Femur (tissue), 1 donor: ENCODE data around the gene MYL6B.
A peak's percentile ranks its signal among the peaks of the same experiment; 100 is the strongest.
"Not testable (repeated sequence)": the region's sequence is repeated elsewhere in the genome, so short reads cannot be mapped to it uniquely, and the experiment has no call there.

Experiments used
- DNase-seq: peaks from one replicate; pipeline ENCODE4 v3.0.0-alpha.2; 2017

Gene MYL6B

GRCh38 chr12:56152132-56152755 lies at the start of gene MYL6B:
TSS of gene MYL6B (plus strand) at chr12:56152587. CDS start at chr12:56153919, 1,332 bp downstream.
- DNase-seq, result peak; percentile 96

GRCh38 chr12:56102683-56103065 lies 49.7 kb upstream of the MYL6B start:
- DNase-seq, result no peak

- no peak for DNase-seq
These were observed 49.2 kb upstream of the MYL6B start for GRCh38 chr12:56103066-56103711.

DNA sequence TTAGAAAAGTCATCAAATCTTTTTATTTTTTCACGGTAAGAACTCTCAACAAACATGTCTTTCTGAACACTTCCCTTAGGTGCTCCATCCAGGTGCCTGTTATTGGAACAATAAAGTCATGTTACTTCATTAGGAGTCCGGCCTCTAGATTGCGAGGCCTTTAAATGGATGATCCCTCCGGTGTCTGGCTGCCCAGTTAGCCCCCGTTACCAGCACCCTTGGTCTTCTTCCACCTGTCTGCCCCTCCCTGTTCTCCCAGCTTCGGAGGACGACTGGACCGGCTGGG lies 48.6 kb upstream of the MYL6B start:
- DNase-seq, result no peak

- peak; percentile 99 for DNase-seq
These were observed 48.1 kb upstream of the MYL6B start, which contains the start of gene PA2G4 for GRCh38 chr12:56104109-56104814. TSS of gene PA2G4 (plus strand) at chr12:56104559. CDS start at chr12:56104738, 179 bp downstream.

- DNase-seq, result no peak
These were observed 47.4 kb upstream of the MYL6B start for GRCh38 chr12:56104815-56105608.

GRCh38 chr12:56105609-56105902 lies 46.8 kb upstream of the MYL6B start:
- no peak for DNase-seq

DNA sequence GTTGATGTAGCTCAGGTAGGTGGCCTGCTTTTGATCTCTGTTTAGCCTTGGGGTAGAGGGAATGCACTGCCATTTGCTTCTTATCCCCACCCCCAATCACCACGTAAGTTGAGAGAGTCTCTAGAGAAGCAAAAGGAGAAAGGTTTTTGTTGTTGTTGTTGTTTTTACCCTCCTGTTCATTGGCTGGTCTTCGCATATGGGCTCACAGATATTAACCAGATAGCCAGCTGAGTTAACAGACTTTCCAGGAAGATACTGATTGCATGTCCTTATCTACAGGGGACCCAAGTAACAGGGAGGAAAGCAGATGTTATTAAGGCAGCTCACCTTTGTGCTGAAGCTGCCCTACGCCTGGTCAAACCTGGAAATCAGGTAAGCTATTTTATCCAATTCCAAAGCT lies 45.1 kb upstream of the MYL6B start:
- DNase-seq, result no peak

DNA sequence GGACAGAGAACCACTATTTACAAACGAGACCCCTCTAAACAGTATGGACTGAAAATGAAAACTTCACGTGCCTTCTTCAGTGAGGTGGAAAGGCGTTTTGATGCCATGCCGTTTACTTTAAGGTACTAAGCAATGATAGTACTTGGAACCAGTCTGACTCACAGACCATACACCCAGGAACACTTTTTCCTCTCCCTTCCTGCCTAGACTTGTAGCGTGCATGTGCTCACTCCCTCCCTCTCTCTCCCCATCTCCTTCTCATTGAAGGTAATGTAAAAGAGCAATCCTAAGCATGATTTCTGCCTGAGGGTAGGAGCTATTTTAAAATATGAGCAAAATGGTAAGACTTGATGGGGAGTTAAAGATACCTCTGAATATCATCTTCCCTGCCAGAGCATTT lies 41.8 kb upstream of the MYL6B start:
- DNase-seq, result no peak

- DNase-seq, result no peak
These were observed 38.3 kb upstream of the MYL6B start for GRCh38 chr12:56114084-56114483.

DNA sequence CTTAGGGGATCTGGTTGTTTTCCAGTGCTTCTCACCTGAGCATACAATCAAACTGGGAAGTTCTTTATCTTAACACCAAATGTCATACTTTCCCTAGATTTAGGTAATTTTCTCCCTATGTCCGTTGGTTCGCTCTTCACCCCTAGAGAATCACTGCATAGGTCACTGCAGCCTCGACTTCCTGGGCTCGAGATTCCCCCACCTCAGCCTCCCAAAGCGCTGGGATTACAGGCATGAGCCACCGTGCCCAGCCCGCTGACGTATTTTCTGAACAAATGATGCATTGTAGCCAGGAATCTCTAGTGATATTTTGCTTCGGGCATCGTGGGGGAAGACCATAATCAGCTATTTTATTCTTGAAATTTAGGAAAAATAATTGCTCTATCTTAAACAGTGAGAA lies 37.1 kb upstream of the MYL6B start:
- peak; percentile 46 for DNase-seq

- peak; percentile 97 for DNase-seq
These were observed 35.9 kb upstream of the MYL6B start, which contains the start of gene RPL41 for GRCh38 chr12:56116267-56117081. TSS of gene RPL41 (plus strand) at chr12:56116633.

DNA sequence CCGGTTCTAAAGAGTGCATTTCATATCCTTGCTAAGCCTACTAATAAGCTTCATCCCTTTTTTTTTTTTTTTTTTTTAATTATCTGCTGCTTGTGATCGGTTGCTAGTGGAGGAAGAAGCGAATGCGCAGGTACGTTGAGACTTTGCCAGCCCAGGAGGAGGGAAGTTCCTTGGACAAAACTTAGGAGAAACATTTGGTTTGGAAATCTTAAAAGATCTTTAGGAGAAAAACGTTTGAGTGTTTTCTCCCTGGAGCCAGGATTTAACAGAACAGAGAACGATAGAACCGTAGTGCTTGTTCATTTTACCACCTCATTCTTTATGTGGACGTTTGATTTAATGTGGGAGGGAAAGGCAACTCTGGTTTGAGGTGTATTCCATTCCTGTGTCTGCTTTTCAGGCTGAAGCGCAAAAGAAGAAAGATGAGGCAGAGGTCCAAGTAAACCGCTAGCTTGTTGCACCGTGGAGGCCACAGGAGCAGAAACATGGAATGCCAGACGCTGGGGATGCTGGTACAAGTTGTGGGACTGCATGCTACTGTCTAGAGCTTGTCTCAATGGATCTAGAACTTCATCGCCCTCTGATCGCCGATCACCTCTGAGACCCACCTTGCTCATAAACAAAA lies 35.2 kb upstream of the MYL6B start:
- not testable (repeated sequence) for DNase-seq

DNA sequence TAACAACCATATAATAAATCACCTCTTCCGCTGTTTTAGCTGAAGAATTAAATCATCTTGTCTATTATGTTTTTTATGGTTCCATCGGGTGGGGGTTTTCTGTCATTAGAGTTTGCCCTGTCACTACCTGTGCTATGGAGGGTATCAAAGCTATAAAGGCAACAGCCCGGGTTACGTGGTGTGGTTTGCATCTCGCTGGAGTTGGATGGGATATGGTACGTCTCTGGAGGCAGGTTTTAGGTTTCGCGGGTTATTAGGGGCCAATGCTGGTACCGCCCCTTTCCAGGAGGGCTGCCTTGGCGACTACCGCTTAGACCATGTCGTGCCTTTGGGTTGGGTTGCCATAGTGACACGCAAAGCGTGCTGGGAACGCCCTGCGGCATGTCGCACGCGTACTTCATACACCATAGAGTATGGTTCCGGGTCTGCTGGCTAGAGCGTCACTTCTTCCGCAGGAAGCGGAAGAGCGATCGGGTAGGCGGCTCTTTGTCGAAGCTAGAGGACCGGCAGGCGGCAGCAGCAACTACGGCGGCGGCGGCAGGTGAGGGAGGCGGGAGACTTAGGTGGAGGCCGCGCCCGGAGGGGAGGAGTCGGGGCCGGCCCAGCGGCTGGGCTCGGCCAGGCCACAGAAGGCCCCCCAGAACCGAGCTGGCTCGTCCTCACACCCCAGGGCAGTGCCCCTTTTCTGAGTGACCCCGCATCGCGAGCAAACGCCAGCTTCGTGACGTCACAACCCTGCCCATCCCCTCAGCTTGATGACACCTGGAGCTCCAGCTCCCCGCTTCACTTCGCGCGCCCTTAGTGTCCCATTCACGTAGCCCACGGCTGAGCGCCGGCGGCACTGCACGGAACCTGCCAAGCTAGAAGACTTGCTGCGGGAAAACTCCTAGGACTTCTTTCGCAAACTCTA lies 34.4 kb upstream of the MYL6B start, which contains the start of gene ZC3H10:
ZC3H10 (plus strand) TSS at position 489 of the 910 bp plus-strand sequence. CDS start 2,297 bp downstream, outside the sequence.
- DNase-seq, result peak; percentile 99

DNA sequence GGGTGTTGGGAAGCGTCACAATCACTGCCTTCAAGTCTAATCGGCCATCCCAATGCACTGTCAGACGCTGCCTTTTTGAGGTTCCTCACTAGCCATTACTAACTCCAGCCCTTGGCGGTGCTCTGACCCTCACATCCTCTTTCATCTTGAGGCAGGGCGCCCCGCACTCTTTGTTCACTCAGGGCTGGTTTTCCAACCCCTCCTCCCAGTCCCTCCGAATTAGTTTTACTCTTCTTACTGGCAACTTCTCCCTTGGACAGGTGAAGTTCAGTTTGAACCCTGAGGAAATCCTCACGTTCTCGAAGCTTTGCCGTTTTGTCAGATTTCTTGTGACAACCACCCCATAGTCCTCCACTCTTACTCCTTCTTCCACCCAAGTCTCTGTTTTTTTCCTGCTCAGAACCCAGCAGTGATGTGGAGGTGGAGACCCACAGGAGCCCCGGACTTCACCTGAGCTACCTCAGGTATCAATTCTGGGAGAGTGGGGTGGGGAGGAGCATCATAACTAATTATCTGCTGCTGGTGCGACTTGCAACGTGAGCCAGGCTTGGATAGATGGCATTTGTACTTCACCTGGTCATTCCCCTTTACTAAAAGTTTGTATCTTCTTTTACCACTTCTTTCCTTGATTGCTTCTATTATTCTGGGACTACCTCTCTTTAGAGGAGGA lies 33.6 kb upstream of the MYL6B start:
- no peak for DNase-seq

- DNase-seq, result peak; percentile 89
These were observed 33.0 kb upstream of the MYL6B start for GRCh38 chr12:56119361-56119796.

GRCh38 chr12:56120158-56120846 lies 32.1 kb upstream of the MYL6B start:
- DNase-seq, result no peak

DNA sequence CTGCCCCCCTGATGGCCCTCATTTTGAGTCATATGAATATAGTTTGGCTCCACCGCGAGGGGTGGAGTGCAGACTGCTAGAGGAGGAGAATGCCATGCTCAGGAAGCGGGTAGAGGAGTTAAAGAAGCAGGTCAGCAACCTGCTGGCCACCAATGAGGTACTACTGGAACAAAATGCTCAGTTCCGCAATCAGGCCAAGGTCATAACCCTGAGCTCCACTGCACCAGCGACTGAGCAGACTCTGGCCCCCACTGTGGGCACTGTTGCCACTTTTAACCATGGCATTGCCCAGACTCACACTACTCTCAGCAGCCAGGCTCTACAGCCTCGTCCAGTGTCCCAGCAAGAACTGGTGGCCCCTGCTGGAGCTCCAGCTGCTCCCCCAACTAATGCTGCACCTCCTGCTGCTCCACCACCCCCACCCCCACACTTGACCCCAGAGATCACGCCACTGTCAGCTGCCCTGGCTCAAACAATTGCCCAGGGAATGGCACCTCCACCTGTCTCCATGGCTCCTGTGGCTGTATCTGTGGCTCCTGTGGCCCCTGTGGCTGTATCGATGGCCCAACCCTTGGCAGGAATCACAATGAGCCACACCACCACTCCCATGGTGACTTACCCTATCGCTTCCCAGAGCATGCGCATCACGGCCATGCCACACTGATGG lies 31.1 kb upstream of the MYL6B start:
- DNase-seq, result no peak

DNA sequence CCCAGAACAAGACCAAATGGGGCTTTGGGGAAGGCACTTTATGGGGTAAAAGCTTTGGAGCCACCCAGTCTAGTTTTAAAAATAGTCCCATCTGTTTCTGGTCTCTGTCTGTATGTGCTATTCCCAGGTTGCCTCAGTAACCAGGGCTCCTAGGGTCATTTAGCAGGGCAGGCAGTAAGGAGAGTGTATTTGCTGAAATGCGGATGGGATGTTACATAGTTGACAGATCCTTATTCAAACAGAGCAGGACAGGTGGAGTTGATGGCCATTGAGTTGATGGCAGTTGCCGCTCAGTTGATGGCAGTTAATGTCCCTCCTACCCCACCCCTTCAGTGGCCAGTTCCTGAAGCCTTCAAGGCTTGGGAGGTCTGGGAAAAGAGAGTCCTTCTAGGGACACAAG lies 29.8 kb upstream of the MYL6B start:
- no peak for DNase-seq
